Panc1 (cell line): Measurements from ENCODE around the gene KMT2C. TPM values are rescaled to one million over a fixed set of nuclear protein-coding genes. Genes with fewer than 3 reads are reported as not detected.

Experiments
- ATAC-seq: fragments of 200-7000 bp; cut with Tn5 transposase; 2 replicates; pipeline ENCODE4 v1.9.1; 2020; ENCODE audit warnings: mild to moderate bottlenecking, moderate library complexity
- BruUV-seq: library from RNA; stranded (reverse); fragments of 400-500 nt; replicated peaks from 2 replicates; lab custom pipeline; 2021; lab: Mats Ljungman, UMichigan
- CTCF ChIA-PET: fragments of 300-600 bp; sonication (Branson Sonifier 250); formaldehyde crosslinking; loops from one replicate; lab custom pipeline; 2022; ENCODE audit warnings: antibody characterized with exemption; lab: Charles Lee
- POLR2A ChIA-PET: fragments of 300-600 bp; sonication (Branson Sonifier 250); formaldehyde crosslinking; loops from one replicate; lab custom pipeline; 2022; ENCODE audit warnings: antibody characterized with exemption; lab: Charles Lee
- DNase-seq: peaks from one replicate; pipeline ENCODE4 v3.0.0-alpha.2; 2010; ENCODE audit warnings: low read depth, low spot score
- H3K27ac ChIP-seq: 2 replicates; pipeline ENCODE4 v1.5.1; 2011; ENCODE audit warnings: mild to moderate bottlenecking, low read length, inconsistent platforms
- H3K27me3 ChIP-seq: fragments of 200-500 bp; sonication (Bioruptor generic); 2 replicates; pipeline ENCODE4 v1.6.0; 2014; ENCODE audit warnings: low read length, inconsistent platforms; ENCODE audit not compliant: control insufficient read depth, insufficient read depth
- H3K36me3 ChIP-seq: fragments of 200-500 bp; sonication (Bioruptor generic); 2 replicates; pipeline ENCODE4 v1.5.1; 2014; ENCODE audit warnings: inconsistent platforms, mild to moderate bottlenecking, low read length, moderate library complexity; ENCODE audit not compliant: control insufficient read depth, insufficient read depth
- H3K4me1 ChIP-seq: 2 replicates; pipeline ENCODE4 v1.5.1; 2011; ENCODE audit warnings: inconsistent platforms, mild to moderate bottlenecking, low read length, moderate library complexity; ENCODE audit not compliant: control insufficient read depth, insufficient read depth
- H3K4me3 ChIP-seq, 2 experiments: 2 replicates each; pipeline ENCODE4 v1.5.1; 2011 to 2012; ENCODE audit warnings: low read depth in 2 of 2, low read length in 2 of 2, mild to moderate bottlenecking in 2 of 2, inconsistent platforms in 1 of 2, moderate library complexity in 1 of 2
- H3K9me3 ChIP-seq: fragments of 200-500 bp; sonication (Bioruptor generic); 2 replicates; pipeline ENCODE4 v1.5.1; 2014; ENCODE audit warnings: low read depth, mild to moderate bottlenecking, inconsistent platforms, low read length, moderate library complexity; ENCODE audit not compliant: control insufficient read depth, insufficient read depth
- POLR2AphosphoS5 ChIP-seq: IDR thresholded peaks from 2 replicates; pipeline ENCODE4 v1.6.1; 2012; ENCODE audit warnings: mild to moderate bottlenecking, low read depth, low read length, moderate library complexity
- SIN3A ChIP-seq: IDR thresholded peaks from 2 replicates; pipeline ENCODE4 v1.6.1; 2012; ENCODE audit warnings: low read depth, mild to moderate bottlenecking, low read length, moderate library complexity, borderline replicate concordance; ENCODE audit not compliant: insufficient read depth
- TCF7L2 ChIP-seq: IDR thresholded peaks from 2 replicates; pipeline ENCODE4 v1.6.1; 2011; ENCODE audit warnings: mild to moderate bottlenecking, low read depth, low read length, inconsistent platforms
- in situ Hi-C: cut with HindIII; loops from 2 replicates; pipeline ENCODE4 v1.10.0; 2016; ENCODE audit warnings: low sequenced_read_pairs, low pct_unique_long_range_greater_than_20kb
- intact Hi-C: fragments of 100-400 bp; cut with micrococcal nuclease; formaldehyde crosslinking; loops from one replicate; pipeline ENCODE4 v1.10.0; 2022; ENCODE audit not compliant: unreplicated experiment
- total RNA-seq: library from RNA; stranded (reverse); gene quantifications from one replicate; pipeline ENCODE4 v1.2.1, GENCODE V29; 2021; ENCODE audit not compliant: unreplicated experiment
- TF ChIP-seq, protein P1 (sequence below): fragments of 450-650 bp; IDR thresholded peaks from 2 replicates; pipeline ENCODE4 v1.5.1; 2017; ENCODE audit warnings: mild to moderate bottlenecking
- TF ChIP-seq, protein P2 (sequence below), 2 experiments: IDR thresholded peaks; 2 replicates each; pipeline ENCODE4 v1.6.1; 2011 to 2012; ENCODE audit warnings: low read depth in 2 of 2, control low read depth in 1 of 2, low read length in 1 of 2, mild to moderate bottlenecking in 1 of 2, moderate library complexity in 1 of 2; ENCODE audit not compliant: insufficient read depth in 1 of 2

KMT2C gene
- total RNA-seq, 1 experiment from 2014 or later = 42.5 TPM

DNA sequence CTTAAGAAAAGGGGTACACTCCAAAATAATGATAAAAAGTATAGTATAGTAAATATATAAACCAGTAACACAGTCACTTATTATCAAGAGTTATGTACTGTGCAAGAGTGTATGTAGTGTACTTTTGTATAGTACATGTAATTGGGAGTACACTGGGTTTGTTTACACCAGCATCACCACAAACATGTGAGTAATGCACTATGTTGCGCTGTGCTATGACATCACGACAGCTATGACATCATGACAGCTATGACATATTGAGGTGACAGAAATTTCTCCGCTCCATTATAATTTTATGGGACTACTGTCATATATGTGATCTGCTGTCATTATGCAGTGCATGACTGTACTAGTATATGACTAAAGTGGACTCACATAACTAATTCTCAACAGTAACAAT is 84.6 kb downstream of the KMT2C start:
- no peaks in the 10 kb centered on the region for H3K27me3 ChIP-seq
- no peak for ATAC-seq
- no peak overlapping the region for H3K4me3 ChIP-seq
- ChIA-PET POLR2A (no interaction called here), CTCF (no interaction called here)
- in situ Hi-C loops = no loop called here
- H3K27ac ChIP-seq = no peak overlapping the region
- no TSS peak for BruUV-seq
- intact Hi-C loops = no loop called here
- TF ChIP-seq, protein P1, sequence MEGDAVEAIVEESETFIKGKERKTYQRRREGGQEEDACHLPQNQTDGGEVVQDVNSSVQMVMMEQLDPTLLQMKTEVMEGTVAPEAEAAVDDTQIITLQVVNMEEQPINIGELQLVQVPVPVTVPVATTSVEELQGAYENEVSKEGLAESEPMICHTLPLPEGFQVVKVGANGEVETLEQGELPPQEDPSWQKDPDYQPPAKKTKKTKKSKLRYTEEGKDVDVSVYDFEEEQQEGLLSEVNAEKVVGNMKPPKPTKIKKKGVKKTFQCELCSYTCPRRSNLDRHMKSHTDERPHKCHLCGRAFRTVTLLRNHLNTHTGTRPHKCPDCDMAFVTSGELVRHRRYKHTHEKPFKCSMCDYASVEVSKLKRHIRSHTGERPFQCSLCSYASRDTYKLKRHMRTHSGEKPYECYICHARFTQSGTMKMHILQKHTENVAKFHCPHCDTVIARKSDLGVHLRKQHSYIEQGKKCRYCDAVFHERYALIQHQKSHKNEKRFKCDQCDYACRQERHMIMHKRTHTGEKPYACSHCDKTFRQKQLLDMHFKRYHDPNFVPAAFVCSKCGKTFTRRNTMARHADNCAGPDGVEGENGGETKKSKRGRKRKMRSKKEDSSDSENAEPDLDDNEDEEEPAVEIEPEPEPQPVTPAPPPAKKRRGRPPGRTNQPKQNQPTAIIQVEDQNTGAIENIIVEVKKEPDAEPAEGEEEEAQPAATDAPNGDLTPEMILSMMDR = no peak
- no peak for TF ChIP-seq SIN3A
- TF ChIP-seq, protein P2, sequence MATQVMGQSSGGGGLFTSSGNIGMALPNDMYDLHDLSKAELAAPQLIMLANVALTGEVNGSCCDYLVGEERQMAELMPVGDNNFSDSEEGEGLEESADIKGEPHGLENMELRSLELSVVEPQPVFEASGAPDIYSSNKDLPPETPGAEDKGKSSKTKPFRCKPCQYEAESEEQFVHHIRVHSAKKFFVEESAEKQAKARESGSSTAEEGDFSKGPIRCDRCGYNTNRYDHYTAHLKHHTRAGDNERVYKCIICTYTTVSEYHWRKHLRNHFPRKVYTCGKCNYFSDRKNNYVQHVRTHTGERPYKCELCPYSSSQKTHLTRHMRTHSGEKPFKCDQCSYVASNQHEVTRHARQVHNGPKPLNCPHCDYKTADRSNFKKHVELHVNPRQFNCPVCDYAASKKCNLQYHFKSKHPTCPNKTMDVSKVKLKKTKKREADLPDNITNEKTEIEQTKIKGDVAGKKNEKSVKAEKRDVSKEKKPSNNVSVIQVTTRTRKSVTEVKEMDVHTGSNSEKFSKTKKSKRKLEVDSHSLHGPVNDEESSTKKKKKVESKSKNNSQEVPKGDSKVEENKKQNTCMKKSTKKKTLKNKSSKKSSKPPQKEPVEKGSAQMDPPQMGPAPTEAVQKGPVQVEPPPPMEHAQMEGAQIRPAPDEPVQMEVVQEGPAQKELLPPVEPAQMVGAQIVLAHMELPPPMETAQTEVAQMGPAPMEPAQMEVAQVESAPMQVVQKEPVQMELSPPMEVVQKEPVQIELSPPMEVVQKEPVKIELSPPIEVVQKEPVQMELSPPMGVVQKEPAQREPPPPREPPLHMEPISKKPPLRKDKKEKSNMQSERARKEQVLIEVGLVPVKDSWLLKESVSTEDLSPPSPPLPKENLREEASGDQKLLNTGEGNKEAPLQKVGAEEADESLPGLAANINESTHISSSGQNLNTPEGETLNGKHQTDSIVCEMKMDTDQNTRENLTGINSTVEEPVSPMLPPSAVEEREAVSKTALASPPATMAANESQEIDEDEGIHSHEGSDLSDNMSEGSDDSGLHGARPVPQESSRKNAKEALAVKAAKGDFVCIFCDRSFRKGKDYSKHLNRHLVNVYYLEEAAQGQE (IDR thresholded peaks at IDR 0.05; ENCODE audit: insufficient read depth in 1 of 2, low read depth in 2 of 2, low read length in 1 of 2) = no peak
- no peak for TF ChIP-seq TCF7L2
- TF ChIP-seq POLR2AphosphoS5 = no peak
- no peaks in the 10 kb centered on the region for H3K9me3 ChIP-seq
- H3K36me3 ChIP-seq = no peaks in the 10 kb centered on the region
- no peak for DNase-seq
- no peaks in the 10 kb centered on the region for H3K4me1 ChIP-seq

DNA sequence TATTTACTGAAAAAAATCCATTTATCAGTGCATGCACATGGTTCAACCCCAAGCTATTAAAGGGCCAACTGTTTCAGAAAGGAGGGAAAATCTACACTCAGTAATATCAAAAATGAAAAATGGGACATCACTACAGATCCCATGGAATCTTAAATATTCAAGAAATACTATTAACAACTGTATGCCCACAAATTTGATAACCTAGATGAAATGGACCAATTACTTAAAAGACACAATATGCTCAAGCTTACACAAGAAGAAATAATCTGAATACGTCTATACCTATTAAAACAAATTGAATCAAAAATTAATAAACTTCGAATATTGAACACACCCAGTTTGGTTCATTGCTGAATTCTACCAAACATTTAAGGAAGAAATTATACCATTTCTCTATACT is 87.9 kb downstream of the KMT2C start:
- ATAC-seq (no peak), DNase-seq (no peak)
- H3K4me3 ChIP-seq = no peak overlapping the region
- no peak for TF ChIP-seq TCF7L2
- TF ChIP-seq, protein P2 (IDR thresholded peaks at IDR 0.05; ENCODE audit: insufficient read depth in 1 of 2, low read depth in 2 of 2, low read length in 1 of 2) = no peak
- TF ChIP-seq, protein P1 = no peak
- TF ChIP-seq SIN3A = no peak
- TF ChIP-seq POLR2AphosphoS5 = no peak
- ChIA-PET CTCF (no interaction called here), POLR2A (no interaction called here)
- in situ Hi-C loops = no loop called here
- intact Hi-C loops = loop anchor here (10.0 kb wide), 1 partner anchor 87 kb away; the partner anchor contains the start of gene KMT2C
- no peaks in the 10 kb centered on the region for H3K4me1 ChIP-seq
- no peaks in the 10 kb centered on the region for H3K27me3 ChIP-seq
- no peaks in the 10 kb centered on the region for H3K36me3 ChIP-seq
- H3K9me3 ChIP-seq = no peaks in the 10 kb centered on the region
- no peak overlapping the region for H3K27ac ChIP-seq
- no TSS peak for BruUV-seq
